Spinal cord (tissue), 10 donors: ENCODE results near the gene RNF220. TPM values are rescaled to one million over a fixed set of nuclear protein-coding genes. Genes with fewer than 3 reads are reported as not detected.

Experiments
- DNase-seq, 6 donors: peaks; one replicate each; pipeline versions ENCODE4 v3.0.0 to v3.0.0-alpha.2; 2013 to 2015; ENCODE audit warnings: low spot score in 6 of 6, low read depth in 4 of 6
- H3K27ac ChIP-seq: one replicate; pipeline ENCODE4 v1.5.1; 2013; ENCODE audit warnings: low read depth, low read length, control low read depth
- H3K27me3 ChIP-seq: one replicate; pipeline ENCODE4 v1.6.1; 2013; ENCODE audit warnings: low read length; ENCODE audit not compliant: control insufficient read depth, insufficient read depth
- H3K36me3 ChIP-seq: one replicate; pipeline ENCODE4 v1.6.1; 2013; ENCODE audit warnings: low read length; ENCODE audit not compliant: control insufficient read depth, insufficient read depth
- H3K4me1 ChIP-seq: one replicate; pipeline ENCODE4 v1.6.1; 2013; ENCODE audit warnings: low read length; ENCODE audit not compliant: control insufficient read depth, insufficient read depth
- H3K4me3 ChIP-seq: one replicate; pipeline ENCODE4 v1.5.1; 2013; ENCODE audit warnings: low read depth, low read length, control low read depth
- H3K9me3 ChIP-seq: one replicate; pipeline ENCODE4 v1.6.1; 2013; ENCODE audit warnings: low read length; ENCODE audit not compliant: control insufficient read depth, insufficient read depth
- whole genome bisulfite sequencing: methylation state at CpG from one replicate; pipeline ENCODE4 v1.1.5; 2013; ENCODE audit warnings: missing lambda C conversion rate; ENCODE audit not compliant: insufficient coverage; 5-methylcytosine and 5-hydroxymethylcytosine counted together
- polyA plus RNA-seq, 2 donors: library from polyadenylated mRNA; unstranded; fragments of 120-200 nt; gene quantifications; one replicate each; pipeline ENCODE4 v1.2.1, GENCODE V29; 2013; ENCODE audit not compliant: insufficient read length in 2 of 2
- total RNA-seq, 2 donors: library from RNA; depleted of rRNA in 1 of 2; stranded (reverse); fragments of 120-200 nt in 1 of 2; fragments of >200 nt in 1 of 2; gene quantifications; one replicate each; pipeline versions ENCODE4 v1.2.3 to v1.2.4, GENCODE V29; 2013 to 2014
- donor health status: healthy.

The RNF220 gene
- total and polyA plus RNA-seq, 4 donors, result 43.0 to 123 (median 99.5) TPM

GRCh38 chr1:44590475-44590874 is 185.4 kb downstream of the RNF220 start:
- Histone ChIP-seq H3K9me3 (no peaks in the 10 kb centered on the region), H3K36me3 (no peaks in the 10 kb centered on the region), H3K27ac (no peak overlapping the region), H3K4me1 (peaks cover 42% of the 10 kb centered on the region), H3K27me3 (peaks cover 32% of the 10 kb centered on the region), H3K4me3 (no peak overlapping the region)
- WGBS, result no CpG with 5 or more reads among the region's 4 CpGs
- DNase-seq, result no peak

- no peak for DNase-seq
- H3K4me1 ChIP-seq, result peaks cover 43% of the 10 kb centered on the region
- H3K9me3 ChIP-seq, result no peaks in the 10 kb centered on the region
- peak overlapping the region; percentile 15 for H3K27ac ChIP-seq
- H3K27me3 ChIP-seq, result peaks cover 24% of the 10 kb centered on the region
- 100% methylated on average over 4 of the region's 5 CpGs for WGBS
- H3K4me3 ChIP-seq, result no peak overlapping the region
- no peaks in the 10 kb centered on the region for H3K36me3 ChIP-seq
Observed at GRCh38 chr1:44591381-44591780, 186.3 kb downstream of the RNF220 start.

GRCh38 chr1:44592208-44593145 is 187.4 kb downstream of the RNF220 start:
- peak overlapping the region; percentile 15 for H3K27ac ChIP-seq
- H3K9me3 ChIP-seq, result no peaks in the 10 kb centered on the region
- no peak overlapping the region for H3K4me3 ChIP-seq
- peak in 1 of 6 donors; percentile 49 for DNase-seq
- peaks cover 46% of the 10 kb centered on the region for H3K4me1 ChIP-seq
- 76% methylated on average over 7 of the region's 12 CpGs for WGBS
- H3K36me3 ChIP-seq, result no peaks in the 10 kb centered on the region
- peaks cover 22% of the 10 kb centered on the region for H3K27me3 ChIP-seq

GRCh38 chr1:44594353-44594752 is 189.3 kb downstream of the RNF220 start:
- Histone ChIP-seq H3K36me3 (no peaks in the 10 kb centered on the region), H3K4me3 (no peak overlapping the region), H3K9me3 (no peaks in the 10 kb centered on the region), H3K27me3 (peaks cover 21% of the 10 kb centered on the region), H3K4me1 (peaks cover 32% of the 10 kb centered on the region), H3K27ac (no peak overlapping the region)
- peak in 1 of 6 donors; percentile 48 for DNase-seq
- 67% methylated on average over 2 of the region's 6 CpGs for WGBS

- DNase-seq, result peak in 2 of 6 donors; percentile 60 to 79
- Histone ChIP-seq H3K27ac (no peak overlapping the region), H3K9me3 (no peaks in the 10 kb centered on the region), H3K27me3 (peaks cover 18% of the 10 kb centered on the region), H3K36me3 (no peaks in the 10 kb centered on the region), H3K4me3 (no peak overlapping the region), H3K4me1 (peaks cover 32% of the 10 kb centered on the region)
- 22% methylated on average over 9 of the region's 14 CpGs for WGBS
Observed at GRCh38 chr1:44594871-44595735, 190.0 kb downstream of the RNF220 start.

- Histone ChIP-seq H3K27ac (no peak overlapping the region), H3K36me3 (no peaks in the 10 kb centered on the region), H3K27me3 (peaks cover 16% of the 10 kb centered on the region), H3K9me3 (no peaks in the 10 kb centered on the region), H3K4me1 (peaks cover 32% of the 10 kb centered on the region), H3K4me3 (no peak overlapping the region)
- WGBS, result no CpG with 5 or more reads among the region's 4 CpGs
- no peak for DNase-seq
Observed at GRCh38 chr1:44596511-44596910, 191.5 kb downstream of the RNF220 start.

GRCh38 chr1:44598167-44598566 is 193.1 kb downstream of the RNF220 start:
- Histone ChIP-seq H3K36me3 (no peaks in the 10 kb centered on the region), H3K4me1 (peaks cover 25% of the 10 kb centered on the region), H3K4me3 (no peak overlapping the region), H3K9me3 (no peaks in the 10 kb centered on the region), H3K27me3 (peaks cover 16% of the 10 kb centered on the region), H3K27ac (no peak overlapping the region)
- peak in 1 of 6 donors; percentile 76 for DNase-seq
- 29% methylated on average over 5 of the region's 10 CpGs for WGBS

GRCh38 chr1:44602634-44603628 is 197.9 kb downstream of the RNF220 start:
- peaks cover 20% of the 10 kb centered on the region for H3K4me1 ChIP-seq
- H3K4me3 ChIP-seq, result no peak overlapping the region
- H3K9me3 ChIP-seq, result no peaks in the 10 kb centered on the region
- no peaks in the 10 kb centered on the region for H3K36me3 ChIP-seq
- peak in 1 of 6 donors; percentile 63 for DNase-seq
- no peak overlapping the region for H3K27ac ChIP-seq
- WGBS, result 39% methylated on average over 20 of the region's 29 CpGs
- peaks cover 10% of the 10 kb centered on the region for H3K27me3 ChIP-seq

- DNase-seq, result peak in 1 of 6 donors; percentile 44
- peaks cover 20% of the 10 kb centered on the region for H3K4me1 ChIP-seq
- H3K4me3 ChIP-seq, result no peak overlapping the region
- no peaks in the 10 kb centered on the region for H3K9me3 ChIP-seq
- no peaks in the 10 kb centered on the region for H3K36me3 ChIP-seq
- H3K27me3 ChIP-seq, result peaks cover 4% of the 10 kb centered on the region
- no peak overlapping the region for H3K27ac ChIP-seq
- 38% methylated on average over 3 of the region's 4 CpGs for WGBS
Observed at GRCh38 chr1:44603718-44604117, 198.7 kb downstream of the RNF220 start.
